ENCODE measurements around the gene SLC1A5.
A peak's percentile ranks its signal among the peaks of the same experiment; 100 is the strongest.
"Not testable (repeated sequence)": the region's sequence is repeated elsewhere in the genome, so short reads cannot be mapped to it uniquely, and the experiment has no call there.

SLC1A5 gene

DNA sequence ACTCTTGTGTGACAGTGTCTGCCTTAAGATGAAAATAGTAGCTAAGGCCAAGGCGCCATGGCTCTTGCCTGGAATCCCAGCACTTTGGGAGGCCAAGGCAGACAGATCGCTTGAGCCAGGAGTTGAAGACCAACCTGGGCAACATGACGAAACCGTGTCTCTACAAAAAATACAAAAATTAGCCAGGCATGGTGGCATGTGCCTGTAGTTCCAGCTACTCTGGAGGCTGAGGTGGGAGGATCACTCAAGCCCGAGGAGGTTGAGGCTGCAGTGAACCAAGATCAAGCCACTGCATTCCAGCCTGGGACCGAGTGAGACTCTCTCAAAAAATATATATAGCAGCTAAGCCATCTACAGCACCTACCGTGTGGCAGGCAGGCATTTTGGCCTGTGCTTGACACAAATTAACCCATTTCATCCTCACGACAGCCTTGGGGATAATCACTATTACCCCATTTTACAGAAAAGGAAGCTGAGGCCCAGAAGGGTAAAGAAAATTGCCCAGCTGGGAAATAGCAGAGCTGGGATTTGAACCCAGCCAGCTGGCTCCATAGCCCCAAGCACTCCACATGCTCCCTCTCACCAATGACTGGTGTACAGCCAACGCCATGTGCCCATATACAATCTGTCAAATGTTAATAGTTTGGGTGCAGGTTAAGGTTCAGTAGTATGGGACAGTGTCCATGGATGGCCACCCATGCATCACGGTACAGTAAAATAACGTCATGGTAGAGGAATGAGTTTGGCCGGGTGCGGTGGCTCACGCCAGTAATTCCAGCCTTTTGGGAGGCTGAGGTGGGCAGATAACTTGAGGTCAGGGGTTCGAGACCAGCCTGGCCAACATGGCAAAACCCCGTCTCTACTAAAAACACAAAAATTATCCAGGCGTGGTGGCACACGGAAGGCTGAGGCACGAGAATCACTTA lies 3.1 kb downstream of the SLC1A5 start:
- Histone ChIP-seq H3K9me3 (ENCODE audit: control insufficient read depth in 5 of 5, low read length in 5 of 5) (no peaks in the 10 kb centered on the region), H3K4me1 (ENCODE audit: control insufficient read depth in 5 of 5, insufficient read depth in 5 of 5, low read length in 5 of 5) (peaks cover 10 to 57% (median 44%) of the 10 kb centered on the region in 5 donors), H3K4me3 (ENCODE audit: low read depth in 1 of 5, low read length in 5 of 5) (peak overlapping the region; percentile 83 to 89 (median 88)), H3K27me3 (ENCODE audit: control insufficient read depth in 5 of 5, insufficient read depth in 4 of 5, low read length in 5 of 5) (no peaks in the 10 kb centered on the region), H3K27ac (ENCODE audit: low read depth, low read length) (peak overlapping the region; percentile 100), H3K36me3 (ENCODE audit: control insufficient read depth in 5 of 5, insufficient read depth in 5 of 5, low read length in 5 of 5) (peaks cover 0 to 31% (median 23%) of the 10 kb centered on the region in 5 donors), H3K9ac (ENCODE audit: low read length in 5 of 5) (peak overlapping the region; percentile 37 to 98 (median 91))

DNA sequence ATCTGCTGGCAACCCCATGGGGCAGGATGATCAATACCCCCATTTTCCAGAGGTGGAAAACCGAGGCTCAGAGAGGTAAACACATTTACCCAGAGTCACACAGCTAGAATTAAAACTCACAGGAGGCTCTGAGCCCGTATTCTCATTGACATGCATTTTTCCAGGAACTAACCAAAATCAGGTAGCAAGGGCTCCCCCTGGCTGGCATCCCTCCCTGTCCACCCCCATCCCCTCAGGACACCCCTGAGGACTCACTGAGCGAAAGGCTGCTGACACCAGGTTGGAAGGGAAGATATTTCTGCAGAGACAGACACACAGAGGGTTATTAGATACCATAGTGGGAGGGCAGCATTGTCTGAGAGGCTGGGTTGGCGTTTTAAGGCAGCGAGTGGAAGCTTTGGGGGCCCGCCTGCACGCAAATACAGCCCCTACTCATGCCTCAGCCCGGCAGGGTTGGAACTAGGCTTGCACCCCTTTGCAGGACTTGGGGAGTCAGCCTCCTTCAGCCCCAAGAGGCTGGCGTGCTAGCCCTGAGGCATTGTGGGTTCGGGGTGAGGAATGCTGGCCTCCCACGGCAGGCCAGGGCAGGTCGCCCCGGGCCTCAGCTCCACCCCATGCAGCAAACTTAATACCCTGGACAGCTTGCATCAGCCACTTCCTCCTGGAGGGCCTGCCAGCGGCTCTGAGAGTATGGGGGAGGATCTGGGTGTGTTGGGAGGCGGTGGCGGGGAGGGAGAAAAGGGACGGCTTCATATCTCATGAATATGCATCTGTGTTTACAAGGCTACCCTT lies 3.9 kb downstream of the SLC1A5 start:
- Histone ChIP-seq H3K4me1 (ENCODE audit: control insufficient read depth in 5 of 5, insufficient read depth in 5 of 5, low read length in 5 of 5) (peaks cover 10 to 57% (median 44%) of the 10 kb centered on the region in 5 donors), H3K9me3 (ENCODE audit: control insufficient read depth in 5 of 5, low read length in 5 of 5) (no peaks in the 10 kb centered on the region), H3K4me3 (ENCODE audit: low read depth in 1 of 5, low read length in 5 of 5) (peak overlapping the region; percentile 83 to 89 (median 88)), H3K27me3 (ENCODE audit: control insufficient read depth in 5 of 5, insufficient read depth in 4 of 5, low read length in 5 of 5) (no peaks in the 10 kb centered on the region), H3K9ac (ENCODE audit: low read length in 5 of 5) (peak overlapping the region in 3 of 5 donors; percentile 46 to 98 (median 95)), H3K36me3 (ENCODE audit: control insufficient read depth in 5 of 5, insufficient read depth in 5 of 5, low read length in 5 of 5) (peaks cover 0 to 36% (median 28%) of the 10 kb centered on the region in 5 donors), H3K27ac (ENCODE audit: low read depth, low read length) (peak overlapping the region; percentile 100)

DNA sequence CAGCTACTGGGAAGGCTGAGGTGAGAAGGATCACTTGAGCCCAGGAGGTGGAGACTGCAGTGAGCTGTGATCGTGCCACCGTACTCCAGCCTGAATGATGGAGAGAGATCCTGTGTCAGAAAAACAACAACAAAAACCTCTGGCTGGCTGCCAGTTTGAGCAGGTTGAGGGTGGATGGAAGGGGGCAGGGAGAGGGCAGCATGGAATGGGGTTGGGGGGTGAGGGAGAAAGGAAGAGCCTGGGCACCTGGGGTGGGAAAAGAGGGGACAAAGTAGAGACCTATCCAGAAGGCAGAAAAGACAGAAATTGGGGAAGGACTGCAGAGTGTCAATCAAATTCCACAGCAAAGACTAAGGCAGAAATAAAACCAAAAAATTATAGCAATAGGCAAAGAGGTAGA lies 4.7 kb downstream of the SLC1A5 start:
- H3K36me3 ChIP-seq (ENCODE audit: control insufficient read depth in 5 of 5, insufficient read depth in 5 of 5, low read length in 5 of 5) = peaks cover 0 to 42% (median 34%) of the 10 kb centered on the region in 5 donors
- H3K4me3 ChIP-seq (ENCODE audit: low read depth in 1 of 5, low read length in 5 of 5) = no peak overlapping the region
- H3K27me3 ChIP-seq (ENCODE audit: control insufficient read depth in 5 of 5, insufficient read depth in 4 of 5, low read length in 5 of 5) = no peaks in the 10 kb centered on the region
- H3K27ac ChIP-seq (ENCODE audit: low read depth, low read length) = peak overlapping the region; percentile 100
- peak overlapping the region in 2 of 5 donors; percentile 46 to 98 for H3K9ac ChIP-seq (ENCODE audit: low read length in 5 of 5)
- peaks cover 10 to 53% (median 47%) of the 10 kb centered on the region in 5 donors for H3K4me1 ChIP-seq (ENCODE audit: control insufficient read depth in 5 of 5, insufficient read depth in 5 of 5, low read length in 5 of 5)
- no peaks in the 10 kb centered on the region for H3K9me3 ChIP-seq (ENCODE audit: control insufficient read depth in 5 of 5, low read length in 5 of 5)

DNA sequence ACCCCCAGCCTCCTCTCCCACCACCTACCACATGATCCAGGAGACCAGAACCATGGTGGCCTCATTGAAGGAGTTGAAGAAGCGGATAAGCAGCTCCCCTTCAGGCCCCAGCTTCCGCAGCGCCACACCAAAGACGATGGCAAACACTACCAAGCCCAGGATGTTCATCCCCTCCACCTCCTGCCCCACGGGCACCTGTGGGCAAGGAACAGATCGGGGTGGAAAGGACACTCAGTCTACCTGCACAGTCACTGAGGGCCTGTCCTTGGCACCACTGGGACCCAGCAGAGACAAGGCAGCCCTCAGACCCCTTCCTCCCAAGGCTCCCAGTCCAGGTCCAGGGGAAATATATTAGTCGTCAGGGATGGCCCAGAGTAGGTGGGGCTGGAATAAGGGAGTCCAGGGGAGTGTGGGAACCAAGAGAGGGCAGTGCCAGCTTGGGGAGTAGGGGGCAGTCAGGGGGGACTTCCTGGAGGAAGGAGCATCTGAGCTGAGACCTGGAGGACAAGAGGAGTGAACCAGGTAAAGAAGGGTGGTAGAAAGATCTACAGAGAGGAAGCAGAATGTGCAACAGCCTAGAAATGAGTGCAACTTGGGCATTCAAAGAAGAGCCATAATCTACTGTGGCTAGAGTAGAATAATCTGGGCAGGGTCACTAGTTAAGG lies 5.9 kb downstream of the SLC1A5 start:
- no peaks in the 10 kb centered on the region for H3K27me3 ChIP-seq (ENCODE audit: control insufficient read depth in 5 of 5, insufficient read depth in 4 of 5, low read length in 5 of 5)
- no peak overlapping the region for H3K27ac ChIP-seq (ENCODE audit: low read depth, low read length)
- H3K9ac ChIP-seq (ENCODE audit: low read length in 5 of 5) = no peak overlapping the region
- H3K4me1 ChIP-seq (ENCODE audit: control insufficient read depth in 5 of 5, insufficient read depth in 5 of 5, low read length in 5 of 5) = peaks cover 10 to 51% (median 41%) of the 10 kb centered on the region in 5 donors
- H3K4me3 ChIP-seq (ENCODE audit: low read depth in 1 of 5, low read length in 5 of 5) = no peak overlapping the region
- peaks cover 0 to 53% (median 44%) of the 10 kb centered on the region in 5 donors for H3K36me3 ChIP-seq (ENCODE audit: control insufficient read depth in 5 of 5, insufficient read depth in 5 of 5, low read length in 5 of 5)
- H3K9me3 ChIP-seq (ENCODE audit: control insufficient read depth in 5 of 5, low read length in 5 of 5) = no peaks in the 10 kb centered on the region

DNA sequence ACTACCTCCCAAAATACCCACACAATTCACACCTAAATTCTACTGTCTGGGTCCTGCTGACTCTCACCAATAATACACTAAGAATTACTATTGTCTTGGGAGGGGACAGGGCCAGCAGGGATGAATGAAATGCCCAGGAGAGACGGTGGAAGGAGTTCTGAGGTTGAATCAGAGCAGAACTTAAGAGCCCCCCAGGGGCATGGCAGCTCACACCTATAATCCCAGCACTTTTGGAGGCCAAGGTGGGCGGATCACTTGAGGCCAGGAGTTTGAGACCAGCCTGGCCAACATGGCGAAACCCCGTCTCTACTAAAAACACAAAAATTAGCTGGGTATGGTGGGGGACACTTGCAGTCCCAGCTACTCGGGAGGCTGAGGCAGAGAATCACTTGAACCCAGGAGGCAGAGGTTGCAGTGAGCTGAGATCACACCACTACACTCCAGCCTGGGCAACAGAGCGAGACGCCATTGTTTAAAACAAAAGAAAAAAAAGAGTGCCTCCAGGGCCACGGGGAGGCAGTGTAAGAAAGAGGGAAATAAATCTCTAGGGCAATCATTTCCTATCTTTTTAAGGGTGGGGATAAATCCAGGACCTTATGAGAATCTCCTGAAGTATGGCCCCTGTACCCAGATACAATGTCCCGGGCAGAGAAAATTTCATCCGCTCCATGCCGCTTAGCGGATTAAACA lies 10.3 kb downstream of the SLC1A5 start:
- H3K9ac ChIP-seq (ENCODE audit: low read length in 5 of 5); H3K27me3 ChIP-seq (ENCODE audit: control insufficient read depth in 5 of 5, insufficient read depth in 4 of 5, low read length in 5 of 5); H3K9me3 ChIP-seq (ENCODE audit: control insufficient read depth in 5 of 5, low read length in 5 of 5); H3K4me1 ChIP-seq (ENCODE audit: control insufficient read depth in 5 of 5, insufficient read depth in 5 of 5, low read length in 5 of 5); H3K4me3 ChIP-seq (ENCODE audit: low read depth in 1 of 5, low read length in 5 of 5): not testable (repeated sequence)
- Histone ChIP-seq H3K27ac (ENCODE audit: low read depth, low read length) (peak overlapping the region; percentile 1), H3K36me3 (ENCODE audit: control insufficient read depth in 5 of 5, insufficient read depth in 5 of 5, low read length in 5 of 5) (peaks cover 4 to 75% (median 67%) of the 10 kb centered on the region in 5 donors)

DNA sequence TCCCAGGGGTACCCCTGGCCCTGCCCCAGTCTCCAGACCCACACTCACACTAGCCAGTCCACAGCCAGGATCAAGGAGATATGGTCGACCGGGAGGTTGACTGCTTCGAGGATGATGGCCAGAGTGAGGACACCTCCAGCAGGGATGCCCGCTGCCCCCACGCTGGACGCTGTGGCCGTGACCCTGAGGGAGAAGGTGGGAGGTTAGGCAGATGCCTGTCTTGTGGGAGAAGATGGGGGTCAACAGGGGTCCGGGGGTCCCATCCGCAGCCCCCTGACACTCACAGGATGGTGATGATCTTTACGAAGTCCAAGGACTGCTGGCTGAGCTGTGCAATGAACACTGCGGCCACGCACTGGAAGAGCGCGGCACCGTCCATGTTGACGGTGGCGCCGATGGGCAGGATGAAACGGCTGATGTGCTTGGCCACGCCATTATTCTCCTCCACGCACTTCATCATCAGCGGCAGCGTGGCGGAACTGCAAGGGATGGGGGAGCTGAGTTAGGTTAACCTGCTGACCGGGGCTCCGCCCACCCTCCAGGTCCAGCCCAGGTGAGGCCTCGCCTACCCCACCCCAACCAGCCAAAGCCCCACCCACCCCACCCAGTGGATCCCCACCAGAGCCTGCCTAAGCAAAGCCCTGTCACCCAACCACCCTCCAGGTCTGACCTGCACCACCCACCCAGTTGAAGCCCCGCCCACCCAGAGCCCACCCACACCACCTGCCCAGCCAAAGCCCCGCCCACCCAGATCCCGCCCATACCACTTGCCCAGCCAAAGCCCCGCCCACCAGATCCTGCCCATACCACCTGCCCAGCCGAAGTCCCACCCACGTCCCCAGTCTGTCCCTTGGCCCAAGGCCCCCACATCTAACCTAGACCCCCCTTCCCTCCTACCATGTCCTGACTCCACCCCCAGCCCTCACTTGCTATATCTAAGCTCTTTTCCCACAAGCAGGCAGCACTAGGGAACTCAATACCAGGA lies 11.2 kb downstream of the SLC1A5 start:
- peak overlapping the region; percentile 1 for H3K27ac ChIP-seq (ENCODE audit: low read depth, low read length)
- no peaks in the 10 kb centered on the region for H3K27me3 ChIP-seq (ENCODE audit: control insufficient read depth in 5 of 5, insufficient read depth in 4 of 5, low read length in 5 of 5)
- H3K4me3 ChIP-seq (ENCODE audit: low read depth in 1 of 5, low read length in 5 of 5) = no peak overlapping the region
- H3K4me1 ChIP-seq (ENCODE audit: control insufficient read depth in 5 of 5, insufficient read depth in 5 of 5, low read length in 5 of 5) = peaks cover 1 to 9% (median 3%) of the 10 kb centered on the region in 5 donors
- no peak overlapping the region for H3K9ac ChIP-seq (ENCODE audit: low read length in 5 of 5)
- H3K36me3 ChIP-seq (ENCODE audit: control insufficient read depth in 5 of 5, insufficient read depth in 5 of 5, low read length in 5 of 5) = peaks cover 4 to 66% (median 59%) of the 10 kb centered on the region in 5 donors
- no peaks in the 10 kb centered on the region for H3K9me3 ChIP-seq (ENCODE audit: control insufficient read depth in 5 of 5, low read length in 5 of 5)

DNA sequence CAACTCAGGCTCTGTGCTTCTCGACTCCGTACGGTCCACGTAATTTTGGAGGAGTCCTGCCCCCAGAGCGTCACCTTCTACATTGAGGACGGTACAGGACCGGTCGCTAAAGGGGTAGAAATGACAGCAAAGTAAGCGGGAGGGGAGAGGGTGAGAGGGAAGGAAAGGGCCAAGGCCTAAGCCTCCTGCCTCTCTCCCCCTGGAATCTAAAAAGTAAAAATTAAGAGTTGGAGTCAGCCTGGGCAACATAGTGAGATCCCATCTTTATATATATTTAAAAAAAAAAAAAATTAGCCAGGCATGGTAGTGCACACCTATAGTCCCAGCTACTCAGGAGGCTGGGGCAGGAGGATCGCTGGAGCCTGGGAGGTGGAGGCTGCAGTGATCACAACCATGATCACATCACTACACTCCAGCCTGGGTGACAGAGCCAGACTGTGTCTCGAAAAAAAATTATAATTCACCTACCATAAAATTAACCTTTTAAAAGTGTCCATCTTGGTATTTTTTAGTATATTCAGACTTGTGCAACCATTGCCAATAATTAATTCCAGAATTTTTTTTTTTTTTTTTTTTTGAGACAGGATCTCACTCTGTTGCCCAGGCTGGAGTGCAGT lies 12.6 kb downstream of the SLC1A5 start:
- Histone ChIP-seq H3K36me3 (ENCODE audit: control insufficient read depth in 5 of 5, insufficient read depth in 5 of 5, low read length in 5 of 5) (peaks cover 4 to 58% (median 47%) of the 10 kb centered on the region in 5 donors), H3K27ac (ENCODE audit: low read depth, low read length) (no peak overlapping the region), H3K9me3 (ENCODE audit: control insufficient read depth in 5 of 5, low read length in 5 of 5) (no peaks in the 10 kb centered on the region), H3K27me3 (ENCODE audit: control insufficient read depth in 5 of 5, insufficient read depth in 4 of 5, low read length in 5 of 5) (no peaks in the 10 kb centered on the region), H3K9ac (ENCODE audit: low read length in 5 of 5) (no peak overlapping the region), H3K4me1 (ENCODE audit: control insufficient read depth in 5 of 5, insufficient read depth in 5 of 5, low read length in 5 of 5) (peaks cover 0 to 9% (median 3%) of the 10 kb centered on the region in 5 donors), H3K4me3 (ENCODE audit: low read depth in 1 of 5, low read length in 5 of 5) (no peak overlapping the region)

DNA sequence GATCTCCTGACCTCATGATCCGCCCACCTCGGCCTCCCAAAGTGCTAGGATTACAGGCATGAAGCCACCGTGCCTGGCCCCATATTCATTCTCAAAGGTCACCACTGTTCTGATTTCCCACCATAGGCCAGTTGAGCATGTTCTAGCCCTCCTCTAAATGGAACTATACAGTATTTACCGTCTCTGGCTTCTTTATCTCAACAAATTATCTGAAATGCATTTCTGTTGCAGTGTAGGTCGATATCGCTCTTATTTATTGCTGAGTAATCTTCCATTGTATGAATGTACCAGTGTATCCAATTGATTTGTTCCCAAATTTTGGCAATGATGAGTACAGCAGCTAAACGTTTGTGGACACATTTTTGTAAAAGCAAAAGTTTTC lies 15.4 kb downstream of the SLC1A5 start:
- Histone ChIP-seq H3K9ac (ENCODE audit: low read length in 5 of 5) (no peak overlapping the region), H3K4me3 (ENCODE audit: low read depth in 1 of 5, low read length in 5 of 5) (no peak overlapping the region), H3K4me1 (ENCODE audit: control insufficient read depth in 5 of 5, insufficient read depth in 5 of 5, low read length in 5 of 5) (peaks cover 0 to 10% (median 4%) of the 10 kb centered on the region in 5 donors), H3K9me3 (ENCODE audit: control insufficient read depth in 5 of 5, low read length in 5 of 5) (no peaks in the 10 kb centered on the region), H3K27me3 (ENCODE audit: control insufficient read depth in 5 of 5, insufficient read depth in 4 of 5, low read length in 5 of 5) (no peaks in the 10 kb centered on the region), H3K27ac (ENCODE audit: low read depth, low read length) (no peak overlapping the region), H3K36me3 (ENCODE audit: control insufficient read depth in 5 of 5, insufficient read depth in 5 of 5, low read length in 5 of 5) (peaks cover 4 to 37% (median 31%) of the 10 kb centered on the region in 5 donors)
